Activated T-cell treated with anti-CD3 and anti-CD28 coated beads, Interleukin-2, amount 50 U/mL, for 4 hours (primary cell): ENCODE data around the gene OGFOD2. TPM values are rescaled to one million over a fixed set of nuclear protein-coding genes. Genes with fewer than 3 reads are reported as not detected.

Experiments
- ATAC-seq, 2 donors: fragments of 200-7000 bp; cut with Tn5 transposase; one replicate each; pipeline ENCODE4 v1.10.0; 2021
- DNase-seq: peaks from one replicate; pipeline ENCODE4 v3.0.0-alpha.2; 2020
- H3K27me3 Mint-ChIP-seq: one replicate; pipeline ENCODE4 v1.8.0; 2021; ENCODE audit warnings: low read depth, mixed read lengths
- H3K36me3 Mint-ChIP-seq: one replicate; pipeline ENCODE4 v1.8.0; 2022; ENCODE audit warnings: mixed read lengths; ENCODE audit not compliant: insufficient read depth
- H3K4me1 Mint-ChIP-seq: one replicate; pipeline ENCODE4 v1.8.0; 2021; ENCODE audit warnings: low read depth, mixed read lengths
- H3K4me3 Mint-ChIP-seq: one replicate; pipeline ENCODE4 v1.8.0; 2021; ENCODE audit warnings: mild to moderate bottlenecking, moderate library complexity, mixed read lengths
- H3K9me3 Mint-ChIP-seq: one replicate; pipeline ENCODE4 v1.8.0; 2021; ENCODE audit warnings: mixed read lengths
- total RNA-seq, 3 donors: library from RNA; stranded (reverse); gene quantifications; one replicate each; pipeline ENCODE4 v1.2.1, GENCODE V29; 2021

OGFOD2 gene
- total RNA-seq, 3 donors from 2014 or later = 23.1 to 25.5 (median 24.7) TPM

DNA sequence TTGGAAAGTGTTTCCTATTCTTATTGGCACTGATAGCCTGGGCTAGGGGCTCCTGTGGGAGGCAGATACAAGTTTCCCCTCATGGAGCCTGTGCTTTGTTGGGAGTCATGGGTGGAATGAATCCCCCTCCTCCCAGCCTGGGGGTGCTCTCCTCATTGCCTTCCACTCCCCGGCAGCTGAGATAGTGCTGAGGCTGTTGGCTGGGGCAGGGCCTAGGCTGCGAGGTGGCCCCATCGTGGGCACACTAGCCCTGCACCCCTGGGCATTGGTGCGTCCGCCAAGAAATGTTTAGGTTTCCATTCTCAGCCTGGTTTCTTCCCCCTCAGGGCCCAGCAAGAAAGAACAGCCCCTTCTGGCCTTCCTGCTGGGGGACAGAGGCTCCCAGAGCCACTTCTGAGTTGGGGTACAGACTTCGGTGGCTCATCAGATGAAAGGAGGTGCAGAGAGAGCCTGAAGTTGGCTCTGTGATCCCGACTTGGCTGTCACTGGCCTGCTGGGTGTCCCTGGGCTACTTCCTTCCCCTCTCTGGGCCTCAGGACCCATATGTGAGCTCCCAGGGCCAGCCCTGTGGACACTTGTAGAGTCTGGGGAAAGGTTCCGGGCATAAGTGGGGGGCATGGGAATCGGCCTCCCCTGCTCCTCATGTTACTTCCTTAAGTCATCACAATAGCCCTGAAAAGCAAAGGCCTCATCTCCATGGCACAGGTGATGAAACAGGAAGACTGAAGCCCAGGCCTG lies 2.8 kb downstream of the OGFOD2 start:
- ATAC-seq (no peak), DNase-seq (no peak)
- Mint-ChIP-seq H3K4me1 (peaks cover 42% of the 10 kb centered on the region), H3K36me3 (no peaks in the 10 kb centered on the region), H3K9me3 (no peaks in the 10 kb centered on the region), H3K4me3 (peak overlapping the region; percentile 27), H3K27me3 (no peaks in the 10 kb centered on the region)

DNA sequence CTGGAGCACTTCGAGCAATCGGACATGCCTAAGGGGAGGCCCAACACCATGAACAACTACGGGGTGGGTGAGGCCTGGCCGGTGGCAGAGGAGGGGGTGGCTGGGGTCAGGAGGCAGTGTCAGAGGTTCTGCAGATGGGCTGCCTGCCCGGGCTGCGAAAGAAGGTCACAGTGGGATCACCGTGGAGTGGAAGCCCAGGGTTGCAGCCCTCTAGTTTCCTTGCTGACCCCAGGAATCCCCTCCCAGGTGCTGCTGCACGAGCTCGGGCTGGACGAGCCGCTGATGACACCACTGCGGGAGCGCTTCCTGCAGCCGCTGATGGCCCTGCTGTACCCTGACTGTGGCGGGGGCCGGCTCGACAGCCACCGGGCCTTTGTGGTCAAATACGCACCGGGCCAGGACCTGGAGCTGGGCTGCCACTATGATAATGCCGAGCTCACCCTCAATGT lies 3.5 kb downstream of the OGFOD2 start:
- Mint-ChIP-seq H3K27me3 (no peaks in the 10 kb centered on the region), H3K4me3 (peak overlapping the region; percentile 27), H3K9me3 (no peaks in the 10 kb centered on the region), H3K36me3 (no peaks in the 10 kb centered on the region), H3K4me1 (peaks cover 49% of the 10 kb centered on the region)
- no peak for ATAC-seq
- no peak for DNase-seq

DNA sequence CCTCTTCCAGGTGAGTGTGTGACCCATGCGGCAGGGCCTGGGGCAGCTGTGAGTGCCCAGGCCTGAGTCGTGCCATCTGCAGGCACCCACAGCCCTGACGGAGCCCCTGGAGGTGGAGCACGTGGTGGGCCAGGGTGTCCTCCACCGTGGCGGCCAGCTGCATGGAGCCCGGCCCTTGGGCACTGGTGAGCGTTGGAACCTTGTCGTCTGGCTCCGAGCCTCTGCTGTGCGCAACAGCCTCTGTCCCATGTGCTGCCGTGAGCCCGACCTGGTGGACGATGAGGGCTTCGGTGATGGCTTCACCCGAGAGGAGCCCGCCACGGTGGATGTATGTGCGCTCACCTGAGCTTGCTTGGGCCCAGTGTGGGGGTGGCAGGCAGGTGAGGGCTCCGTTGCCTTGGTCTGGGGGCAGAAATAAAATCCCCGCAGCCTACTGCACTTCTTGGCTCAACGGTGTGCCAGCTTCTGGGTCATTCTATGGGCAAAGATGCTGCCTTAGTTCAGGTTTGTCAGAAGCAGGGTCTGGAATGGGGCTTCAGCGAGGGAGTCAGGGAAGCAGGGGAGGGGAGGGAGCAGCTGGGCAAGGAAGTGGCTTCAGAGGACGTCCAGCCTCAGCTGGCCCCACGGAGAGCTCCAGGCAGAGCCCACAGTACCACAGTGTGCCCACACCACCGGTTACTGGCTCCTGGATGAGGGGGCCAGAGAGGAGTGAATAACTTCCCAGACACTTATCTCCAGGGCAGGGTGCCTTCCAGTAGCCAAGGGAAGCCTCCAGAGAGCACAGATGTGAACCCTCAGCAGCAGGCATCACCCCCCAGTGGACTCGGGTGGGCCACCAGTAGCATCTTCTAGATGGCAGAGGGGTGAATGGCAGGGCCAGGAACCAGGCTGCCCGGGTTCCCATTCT lies 4.2 kb downstream of the OGFOD2 start:
- Mint-ChIP-seq H3K4me1 (peaks cover 51% of the 10 kb centered on the region), H3K36me3 (no peaks in the 10 kb centered on the region), H3K9me3 (no peaks in the 10 kb centered on the region), H3K4me3 (peak overlapping the region; percentile 90), H3K27me3 (no peaks in the 10 kb centered on the region)
- DNase-seq (no peak), ATAC-seq (no peak)

DNA sequence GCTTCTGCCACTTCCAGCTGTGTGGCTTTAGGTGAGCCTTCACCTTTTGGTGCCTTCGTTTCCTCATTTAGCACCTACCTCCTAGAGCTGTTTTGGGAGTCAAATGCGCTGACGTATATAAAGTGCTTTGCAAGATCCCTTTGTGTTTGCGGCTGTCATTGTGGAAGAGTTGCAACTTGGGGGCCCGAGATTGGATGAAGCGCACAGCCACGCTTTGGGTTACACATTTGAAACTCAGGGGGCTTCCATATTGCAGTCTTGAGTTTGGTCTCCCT lies 4.8 kb downstream of the OGFOD2 start:
- Mint-ChIP-seq H3K36me3 (peaks cover 2% of the 10 kb centered on the region), H3K4me3 (peak overlapping the region; percentile 90), H3K27me3 (no peaks in the 10 kb centered on the region), H3K9me3 (no peaks in the 10 kb centered on the region), H3K4me1 (peaks cover 53% of the 10 kb centered on the region)
- DNase-seq = no peak
- no peak for ATAC-seq

DNA sequence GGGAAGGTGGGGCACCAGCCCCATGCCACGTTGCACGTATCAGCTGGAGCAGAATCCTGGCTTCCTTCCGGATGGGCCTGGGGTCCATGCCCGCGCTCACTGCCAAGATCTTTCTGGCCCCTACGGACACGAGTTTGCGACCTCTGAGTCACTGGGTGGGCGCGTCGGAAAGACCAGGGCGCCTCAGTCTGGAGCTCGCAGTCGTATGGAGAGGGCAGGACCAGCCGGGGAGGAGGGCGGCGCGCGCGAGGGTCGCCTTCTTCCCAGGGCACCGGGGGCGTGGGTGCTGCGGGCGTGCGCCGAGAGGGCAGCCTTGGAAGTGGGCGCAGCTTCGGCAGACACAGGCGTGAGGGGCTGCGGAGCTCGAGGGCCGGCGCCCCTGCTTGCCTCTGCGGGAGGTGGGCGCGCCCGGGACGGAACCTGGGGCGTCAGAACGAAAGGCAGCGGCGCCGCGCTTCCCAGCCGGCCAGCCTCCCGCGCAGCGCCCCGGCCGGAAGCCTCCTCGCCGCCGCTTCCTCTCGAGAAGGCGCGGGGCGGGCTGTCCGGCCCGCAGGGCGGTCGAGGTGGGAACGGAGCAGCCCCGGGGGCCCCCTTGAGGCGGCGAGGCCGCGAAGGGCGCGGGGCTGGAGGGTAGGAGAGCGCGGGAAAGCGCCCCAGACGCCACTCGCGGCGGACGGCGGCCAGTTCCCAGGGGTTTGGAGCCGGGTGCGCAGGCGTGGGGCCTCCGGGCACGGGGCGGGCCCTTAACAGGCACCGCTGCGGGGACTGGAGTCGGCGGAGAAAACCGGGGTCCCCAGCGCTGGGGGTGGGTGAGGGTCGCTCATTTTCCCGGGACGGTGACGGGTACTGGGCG lies 5.4 kb downstream of the OGFOD2 start, which contains the start of gene ARL6IP4:
Gene ARL6IP4, plus strand, starts transcription at position 499 of the 853 bp plus-strand sequence. CDS start 459 bp downstream, outside the sequence.
- peaks cover 4% of the 10 kb centered on the region for H3K36me3 Mint-ChIP-seq
- ATAC-seq (peak; percentile 76 to 84), DNase-seq (peak; percentile 47)
- peaks cover 53% of the 10 kb centered on the region for H3K4me1 Mint-ChIP-seq
- H3K27me3 Mint-ChIP-seq = no peaks in the 10 kb centered on the region
- peak within 1 kb of the TSS; percentile 90 for H3K4me3 Mint-ChIP-seq
- H3K9me3 Mint-ChIP-seq = no peaks in the 10 kb centered on the region

DNA sequence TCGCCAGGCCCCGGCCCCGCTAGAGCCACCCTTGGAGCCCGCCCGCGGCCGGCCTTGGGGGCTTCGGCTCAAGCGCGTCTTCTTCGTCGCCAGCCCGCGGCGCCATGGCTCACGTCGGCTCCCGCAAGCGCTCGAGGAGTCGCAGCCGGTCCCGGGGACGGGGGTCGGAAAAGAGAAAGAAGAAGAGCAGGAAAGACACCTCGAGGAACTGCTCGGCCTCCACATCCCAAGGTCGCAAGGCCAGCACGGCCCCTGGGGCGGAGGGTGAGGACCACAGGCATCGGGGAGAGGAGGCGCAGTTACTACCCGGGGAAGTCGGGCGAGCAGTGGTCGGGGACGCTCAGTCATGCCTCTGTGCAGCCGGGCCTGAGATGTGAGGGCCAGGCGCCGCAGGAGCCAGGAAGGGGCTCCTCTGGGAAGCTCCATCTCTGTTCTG lies 6.0 kb downstream of the OGFOD2 start:
- DNase-seq (no peak), ATAC-seq (peak; percentile 27 to 29)
- Mint-ChIP-seq H3K4me1 (peaks cover 53% of the 10 kb centered on the region), H3K9me3 (no peaks in the 10 kb centered on the region), H3K4me3 (peak overlapping the region; percentile 90), H3K27me3 (no peaks in the 10 kb centered on the region), H3K36me3 (peaks cover 4% of the 10 kb centered on the region)

DNA sequence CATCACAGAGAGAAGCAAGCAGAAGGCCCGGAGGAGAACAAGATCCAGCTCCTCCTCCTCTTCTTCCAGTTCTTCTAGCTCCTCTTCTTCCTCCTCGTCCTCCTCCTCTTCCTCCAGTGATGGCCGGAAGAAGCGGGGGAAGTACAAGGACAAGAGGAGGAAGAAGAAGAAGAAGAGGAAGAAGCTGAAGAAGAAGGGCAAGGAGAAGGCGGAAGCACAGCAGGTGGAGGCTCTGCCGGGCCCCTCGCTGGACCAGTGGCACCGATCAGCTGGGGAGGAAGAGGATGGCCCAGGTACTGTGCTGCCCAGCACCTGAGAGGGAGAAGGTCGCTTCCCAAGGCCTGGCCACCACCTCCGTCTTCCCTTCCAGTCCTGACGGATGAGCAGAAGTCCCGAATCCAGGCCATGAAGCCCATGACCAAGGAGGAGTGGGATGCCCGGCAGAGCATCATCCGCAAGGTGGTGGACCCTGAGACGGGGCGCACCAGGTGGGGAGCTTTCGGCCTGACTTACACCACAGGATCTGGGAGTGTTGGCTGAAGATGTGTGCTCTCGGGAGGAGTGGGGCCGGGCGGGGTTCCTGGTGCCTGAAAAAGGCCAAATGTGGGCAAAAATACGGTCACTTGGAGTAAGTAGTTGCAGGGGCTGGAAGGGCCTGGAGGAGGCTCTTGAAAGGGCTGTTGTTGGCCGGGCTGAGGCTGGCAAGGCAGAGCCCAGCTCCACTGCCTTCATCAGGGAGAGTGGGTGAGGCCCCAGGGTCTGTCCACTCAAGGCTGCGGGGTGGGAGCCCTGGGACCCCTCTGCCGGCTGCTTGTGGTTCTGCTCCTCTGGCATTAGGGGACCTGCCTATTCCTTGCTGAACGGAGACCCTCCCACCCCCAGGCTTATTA lies 6.8 kb downstream of the OGFOD2 start:
- ATAC-seq (no peak), DNase-seq (no peak)
- Mint-ChIP-seq H3K36me3 (peaks cover 7% of the 10 kb centered on the region), H3K27me3 (no peaks in the 10 kb centered on the region), H3K4me3 (peak overlapping the region; percentile 90), H3K4me1 (peaks cover 48% of the 10 kb centered on the region), H3K9me3 (no peaks in the 10 kb centered on the region)

DNA sequence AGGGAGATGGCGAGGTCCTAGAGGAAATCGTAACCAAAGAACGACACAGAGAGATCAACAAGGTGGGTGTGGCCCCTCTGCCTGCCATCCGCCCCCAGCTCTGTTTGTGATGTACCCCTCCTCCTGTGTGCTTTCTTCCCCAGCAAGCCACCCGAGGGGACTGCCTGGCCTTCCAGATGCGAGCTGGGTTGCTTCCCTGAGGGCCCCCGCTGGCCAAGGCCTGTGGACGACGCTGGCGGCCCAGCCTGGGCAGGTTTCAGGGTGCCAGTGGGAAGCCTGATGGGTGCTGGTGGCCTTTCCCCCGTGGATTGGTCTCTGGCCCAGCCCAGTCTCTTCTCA lies 7.4 kb downstream of the OGFOD2 start:
- no peaks in the 10 kb centered on the region for H3K9me3 Mint-ChIP-seq
- ATAC-seq (no peak), DNase-seq (no peak)
- peaks cover 45% of the 10 kb centered on the region for H3K4me1 Mint-ChIP-seq
- peaks cover 8% of the 10 kb centered on the region for H3K36me3 Mint-ChIP-seq
- H3K27me3 Mint-ChIP-seq = no peaks in the 10 kb centered on the region
- peak overlapping the region; percentile 90 for H3K4me3 Mint-ChIP-seq

DNA sequence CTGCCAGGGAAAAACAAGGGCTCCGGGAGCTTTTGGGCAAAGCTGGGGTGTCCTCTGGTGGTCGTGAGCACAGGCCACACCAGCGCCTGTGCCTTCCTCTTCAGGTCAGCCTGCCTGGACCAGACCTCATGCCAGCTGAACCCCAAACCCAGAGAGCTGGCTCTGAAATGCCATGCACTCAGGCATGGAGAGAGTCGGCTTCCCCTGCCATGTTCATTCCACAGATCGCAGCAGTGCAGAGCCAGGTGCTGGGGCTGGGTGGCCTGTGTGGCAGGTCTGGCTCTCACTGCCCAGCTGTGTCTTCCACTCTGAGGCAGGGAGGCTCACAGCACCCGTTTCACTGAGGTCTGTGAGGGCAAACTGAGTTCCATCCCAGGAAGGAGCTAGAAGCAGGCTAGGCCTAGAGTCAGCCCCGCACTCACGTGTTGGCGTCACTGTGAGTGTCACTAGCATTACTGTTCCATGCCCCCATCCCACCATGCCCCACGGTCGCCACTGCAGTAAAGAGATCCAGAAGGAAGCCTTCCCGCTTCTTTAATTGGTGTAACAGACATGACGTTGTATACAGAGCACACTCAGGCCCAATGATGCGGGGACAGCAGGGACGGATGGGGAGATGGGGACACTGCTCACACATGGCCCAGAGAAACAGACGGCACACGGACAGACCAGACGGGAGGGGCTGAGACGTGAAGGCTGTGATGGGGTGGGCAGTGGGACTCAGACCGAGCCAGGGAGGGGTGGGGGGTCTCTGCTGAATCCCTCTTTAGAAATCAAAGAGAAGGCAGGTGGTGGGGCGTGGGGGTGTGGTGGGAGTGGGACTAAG lies 8.1 kb downstream of the OGFOD2 start:
- Mint-ChIP-seq H3K27me3 (no peaks in the 10 kb centered on the region), H3K9me3 (no peaks in the 10 kb centered on the region), H3K4me1 (peaks cover 43% of the 10 kb centered on the region), H3K4me3 (peak overlapping the region; percentile 90), H3K36me3 (peaks cover 10% of the 10 kb centered on the region)
- ATAC-seq (no peak), DNase-seq (no peak)

DNA sequence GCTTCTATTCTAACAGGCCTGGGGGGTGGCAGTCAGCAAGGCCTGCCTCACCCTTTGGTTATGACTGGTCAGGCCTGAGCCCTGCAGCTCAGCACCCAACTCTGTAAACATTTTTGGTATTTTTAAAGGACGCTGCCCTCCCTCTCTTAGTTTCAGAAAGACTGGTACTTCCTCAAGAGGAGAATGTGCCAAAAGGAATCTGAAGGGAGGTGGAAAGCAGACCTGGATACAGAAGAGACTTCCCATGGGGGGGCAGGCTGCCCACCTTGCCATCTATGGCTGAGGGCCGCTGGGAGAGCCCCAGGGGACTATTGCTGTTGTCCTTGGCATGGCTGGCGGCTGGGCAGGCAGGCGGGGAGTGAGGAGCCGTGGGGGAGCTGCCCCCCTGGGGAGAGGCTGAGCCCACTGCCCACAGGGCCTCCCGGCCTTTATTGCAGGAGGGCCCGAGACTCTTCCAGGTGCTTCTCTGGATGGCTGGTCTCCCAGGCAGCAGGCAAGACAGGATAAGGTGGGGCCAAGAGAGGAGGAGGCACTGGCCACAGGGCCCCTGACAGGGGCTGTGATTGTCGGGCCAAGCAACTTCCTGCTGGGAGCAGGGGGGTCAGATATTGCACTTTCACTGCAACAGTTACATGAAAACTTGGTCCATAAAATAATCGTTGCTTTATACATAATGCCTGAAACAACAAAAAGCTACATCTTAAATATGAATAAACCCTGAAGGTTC lies 8.9 kb downstream of the OGFOD2 start:
- H3K27me3 Mint-ChIP-seq = no peaks in the 10 kb centered on the region
- peaks cover 41% of the 10 kb centered on the region for H3K4me1 Mint-ChIP-seq
- peak overlapping the region; percentile 8 for H3K4me3 Mint-ChIP-seq
- peaks cover 10% of the 10 kb centered on the region for H3K36me3 Mint-ChIP-seq
- ATAC-seq (no peak), DNase-seq (no peak)
- H3K9me3 Mint-ChIP-seq = no peaks in the 10 kb centered on the region

DNA sequence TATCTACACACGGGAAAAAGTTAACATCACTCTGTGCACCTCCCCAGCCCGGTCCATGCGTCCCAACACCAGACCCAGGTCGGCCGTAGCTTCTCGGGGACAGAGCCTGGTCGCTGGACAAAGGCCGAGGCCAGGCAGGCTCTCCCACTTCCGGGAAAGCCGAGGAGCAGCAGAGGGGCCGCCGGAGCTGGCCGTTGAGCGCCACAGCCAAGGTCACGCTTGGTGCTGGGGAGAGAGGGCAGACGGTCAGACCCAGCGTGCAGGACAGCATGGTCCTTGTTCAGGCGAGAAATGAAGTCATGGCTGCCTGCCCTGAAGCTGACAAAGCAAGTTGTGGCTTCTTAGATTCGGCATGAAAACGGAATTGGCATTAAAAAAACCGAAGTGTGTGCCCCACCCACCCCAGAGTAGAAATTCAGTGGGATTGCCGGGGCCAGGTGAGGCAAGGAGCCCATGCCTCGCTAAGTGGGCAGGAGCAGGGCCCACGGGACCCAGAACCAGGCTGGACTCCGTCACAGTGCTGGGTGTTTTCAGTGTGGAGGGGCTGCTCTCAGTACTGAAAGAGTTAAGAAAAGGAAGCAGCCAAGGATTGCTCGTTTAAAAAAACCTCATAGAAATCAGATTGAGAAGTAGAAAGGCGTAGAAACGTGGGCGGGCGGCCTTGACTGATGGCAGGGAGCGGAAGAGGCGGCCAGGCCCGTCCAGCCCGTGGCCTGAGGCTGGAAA lies 9.7 kb downstream of the OGFOD2 start:
- H3K9me3 Mint-ChIP-seq = no peaks in the 10 kb centered on the region
- DNase-seq = no peak
- H3K4me1 Mint-ChIP-seq = peaks cover 35% of the 10 kb centered on the region
- H3K4me3 Mint-ChIP-seq = no peak overlapping the region
- peaks cover 10% of the 10 kb centered on the region for H3K36me3 Mint-ChIP-seq
- ATAC-seq = no peak
- no peaks in the 10 kb centered on the region for H3K27me3 Mint-ChIP-seq
